HG03097 (cell line): ENCODE data around the gene C1orf87.
"Not testable (repeated sequence)": the region's sequence is repeated elsewhere in the genome, so short reads cannot be mapped to it uniquely, and the experiment has no call there.

Source experiments
- ATAC-seq: cut with Tn5 transposase; IDR thresholded peaks from one replicate; pipeline ENCODE4 v1.9.1; 2021; ENCODE audit not compliant: unreplicated experiment, low FRiP score

The C1orf87 gene

GRCh38 chr1:59997479-59998115 lies 76.0 kb downstream of the C1orf87 start:
- no peak for ATAC-seq

- no peak for ATAC-seq
Measured at GRCh38 chr1:59994302-59995198, 79.0 kb downstream of the C1orf87 start.

DNA sequence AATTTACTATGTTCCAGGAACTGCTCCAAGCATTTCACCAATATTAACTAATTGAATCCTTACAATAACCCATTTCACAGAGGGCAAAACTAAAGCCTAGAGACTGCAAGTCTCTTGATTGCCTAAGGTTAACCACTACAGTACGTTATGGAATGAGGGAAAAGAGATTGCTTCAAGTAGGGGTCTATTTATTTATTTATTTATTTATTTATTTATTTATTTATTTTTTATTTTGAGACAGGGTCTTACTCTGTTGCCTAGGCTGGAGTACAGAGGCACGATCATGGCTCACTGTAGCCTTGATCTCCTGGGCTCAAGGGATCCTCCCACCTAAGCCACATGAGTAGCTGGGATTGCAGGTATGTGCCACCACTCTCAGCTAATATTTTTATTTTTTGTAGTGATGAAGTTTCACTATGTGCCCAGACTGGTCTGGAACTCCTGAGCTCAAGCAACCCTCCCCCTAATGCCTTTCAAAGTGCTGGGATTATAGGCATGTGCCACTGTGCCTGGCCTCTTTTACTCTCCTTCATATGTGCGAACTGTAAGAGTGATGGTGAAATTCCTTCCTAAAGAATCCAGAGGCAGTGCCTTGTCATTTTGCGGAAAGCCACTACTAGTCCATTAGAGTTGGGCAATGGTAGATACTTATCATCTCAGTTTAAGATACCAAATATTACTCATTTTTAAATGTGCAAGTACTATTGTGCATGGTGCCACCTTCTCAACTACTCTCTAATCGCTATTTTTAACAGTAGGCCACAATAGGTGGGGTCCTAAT lies 81.3 kb downstream of the C1orf87 start:
- ATAC-seq: no peak

DNA sequence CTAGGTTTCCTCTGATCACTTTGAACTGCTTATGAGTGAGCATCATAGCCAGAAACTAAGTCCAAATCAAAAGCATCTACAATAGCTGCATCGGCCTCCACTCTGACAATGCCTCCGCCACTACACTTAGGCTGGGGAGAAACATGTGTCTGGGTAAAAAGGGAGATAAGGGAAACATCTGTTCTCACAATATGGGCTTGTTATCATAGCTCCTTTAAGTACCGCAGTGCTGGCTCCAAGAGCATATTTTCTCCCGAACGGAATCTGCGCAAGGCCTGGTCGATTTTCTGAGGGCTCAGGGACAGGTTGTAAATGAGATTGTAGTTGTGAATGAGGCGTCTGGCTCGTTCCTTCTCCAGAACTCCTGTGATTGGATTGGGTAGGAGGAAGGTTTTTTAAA lies 83.1 kb downstream of the C1orf87 start:
- no peak for ATAC-seq

- no peak for ATAC-seq
Measured at GRCh38 chr1:59986516-59987310, 86.9 kb downstream of the C1orf87 start.

GRCh38 chr1:59985911-59986515 lies 87.6 kb downstream of the C1orf87 start:
- no peak for ATAC-seq

- ATAC-seq: no peak
Measured at GRCh38 chr1:59979666-59980065, 93.9 kb downstream of the C1orf87 start.

DNA sequence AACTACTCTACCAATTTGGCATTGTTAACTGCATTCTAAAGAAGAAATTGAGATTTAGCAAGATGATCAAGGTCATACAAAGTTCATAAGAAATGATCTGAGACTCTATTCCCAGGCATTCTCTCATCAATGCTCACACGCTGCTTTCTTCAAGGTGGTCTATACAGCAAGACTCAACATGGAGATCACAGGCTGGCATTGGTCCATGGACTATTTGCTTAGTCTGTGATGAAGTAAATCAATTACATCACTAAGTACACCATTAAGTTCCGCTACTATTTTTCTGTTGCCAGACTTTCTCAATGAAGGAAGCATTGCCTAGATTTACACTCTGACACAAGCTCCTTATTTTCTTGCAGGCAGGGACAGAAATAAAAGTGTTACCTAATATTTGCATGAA lies 95.1 kb downstream of the C1orf87 start:
- ATAC-seq: no peak

DNA sequence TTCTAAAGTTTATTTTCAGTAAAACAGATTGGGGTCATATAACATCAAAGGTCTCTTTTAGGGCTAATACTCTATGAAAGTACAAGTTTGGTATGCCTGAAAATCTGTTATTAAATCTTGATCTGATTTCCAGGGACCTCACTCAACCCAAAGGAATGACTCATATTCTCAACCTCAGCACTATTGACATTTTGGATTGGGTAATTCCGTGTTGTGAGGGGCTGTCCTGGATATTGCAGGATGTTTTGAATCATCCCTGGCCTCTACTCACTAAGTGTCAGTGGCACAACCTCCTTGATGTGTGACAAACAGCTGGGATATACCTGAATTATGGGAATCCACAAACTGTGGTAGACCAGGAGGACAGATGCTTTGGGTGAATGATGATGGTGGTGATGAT lies 95.5 kb downstream of the C1orf87 start:
- ATAC-seq: no peak

DNA sequence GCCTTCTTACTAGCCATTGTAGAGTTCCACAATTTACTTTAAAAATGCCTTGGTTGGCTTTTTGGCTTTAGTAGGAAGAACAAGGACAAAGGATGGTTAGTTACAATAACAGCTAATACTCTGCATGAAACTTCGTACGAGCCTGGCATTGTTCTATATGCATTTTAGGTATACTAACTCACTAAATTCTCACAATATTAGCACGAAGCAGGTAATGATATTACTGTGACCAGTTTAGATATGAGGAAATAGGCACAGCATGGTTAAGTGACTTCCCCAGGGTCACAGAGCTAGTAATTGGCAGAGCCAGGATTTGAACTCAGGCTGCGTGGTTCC lies 96.5 kb downstream of the C1orf87 start:
- no peak for ATAC-seq

- no peak for ATAC-seq
Measured at GRCh38 chr1:59976194-59977074, 97.1 kb downstream of the C1orf87 start.

DNA sequence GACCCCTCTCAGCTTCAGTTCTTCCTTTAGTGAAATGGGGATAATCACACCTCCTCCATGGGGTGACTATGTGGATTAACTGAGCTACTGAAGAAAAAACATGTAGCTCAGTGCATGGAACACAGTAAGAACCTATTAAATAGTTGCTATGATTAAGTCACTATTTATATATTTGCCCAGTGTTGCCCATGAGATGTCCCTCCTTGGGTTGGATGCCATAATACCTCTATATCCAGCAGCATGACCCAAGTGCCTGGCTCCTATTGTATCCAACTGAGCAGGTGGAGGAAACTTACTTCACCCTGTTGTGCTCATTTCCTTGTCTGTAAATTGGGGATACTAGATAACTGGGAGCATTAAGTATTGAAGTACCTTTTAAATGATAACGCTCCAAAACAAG lies 99.9 kb downstream of the C1orf87 start:
- ATAC-seq: no peak

- no peak for ATAC-seq
Measured at GRCh38 chr1:59972216-59972927, 101.2 kb downstream of the C1orf87 start.

GRCh38 chr1:59971464-59971911 lies 102.1 kb downstream of the C1orf87 start:
- no peak for ATAC-seq

GRCh38 chr1:59969542-59970175 lies 103.9 kb downstream of the C1orf87 start:
- not testable (repeated sequence) for ATAC-seq

DNA sequence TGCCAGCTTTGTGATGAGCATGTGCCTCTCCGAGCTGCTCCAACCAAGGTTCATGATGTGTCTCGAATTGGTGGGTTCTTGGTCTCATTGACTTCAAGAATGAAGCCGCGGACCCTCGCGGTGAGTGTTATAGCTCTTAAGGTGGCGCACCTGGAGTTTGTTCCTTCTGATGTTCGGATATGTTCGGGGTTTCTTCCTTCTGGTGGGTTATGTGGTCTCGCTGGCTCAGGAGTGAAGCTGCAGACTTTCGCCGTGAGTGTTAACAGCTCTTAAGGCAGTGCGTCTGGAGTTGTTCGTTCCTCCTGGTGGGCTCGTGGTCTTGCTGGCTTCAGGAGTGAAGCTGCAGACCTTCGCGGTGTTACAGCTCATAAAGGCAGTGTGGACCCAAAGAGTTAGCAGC lies 104.8 kb downstream of the C1orf87 start:
- not testable (repeated sequence) for ATAC-seq

- no peak for ATAC-seq
Measured at GRCh38 chr1:59967780-59968179, 105.8 kb downstream of the C1orf87 start.

GRCh38 chr1:59967141-59967697 lies 106.4 kb downstream of the C1orf87 start:
- no peak for ATAC-seq
